ENCODE results near the gene PIK3R2. TPM values are rescaled to one million over a fixed set of nuclear protein-coding genes. Genes with fewer than 3 reads are reported as not detected.

PIK3R2 gene
- total and polyA plus RNA-seq, 2 experiments from 2014 or later, result 8.5 to 66.6 TPM

GRCh38 chr19:18137657-18138339, 15.2 kb upstream of the PIK3R2 start:
- Mint-ChIP-seq H3K36me3 (ENCODE audit: low read depth) (peaks cover 27% of the 10 kb centered on the region), H3K4me1 (no peaks in the 10 kb centered on the region), H3K4me3 (no peak overlapping the region), H3K27ac (no peak overlapping the region), H3K27me3 (ENCODE audit: insufficient read depth, low read depth, poor library complexity) (peaks cover 4% of the 10 kb centered on the region), H3K9me3 (no peaks in the 10 kb centered on the region; the same call in 2 of the 3 replicates)
- H3K9me2 ChIP-seq (ENCODE audit: insufficient read depth), result no peaks in the 10 kb centered on the region
- H3K27ac ChIP-seq (ENCODE audit: low read depth), result no peak overlapping the region
- H3F3A ChIP-seq (replicated peaks; ENCODE audit: low read depth), result no peaks in the 10 kb centered on the region
- H3K79me2 ChIP-seq (replicated peaks; ENCODE audit: insufficient read depth), result no peaks in the 10 kb centered on the region
- no peaks in the 10 kb centered on the region for H3K27me3 ChIP-seq (ENCODE audit: insufficient read depth)
- H3K36me3 ChIP-seq (ENCODE audit: insufficient read depth), result peaks cover 6% of the 10 kb centered on the region
- H2AFZ ChIP-seq, result no peak overlapping the region
- DNase-seq (ENCODE audit: low spot score), result no peak
- ATAC-seq, result no peak
- TF ChIP-seq ZNF462 (CRISPR knock-in tag; IDR thresholded peaks at IDR 0.05) (no peak), STAT1 (IDR thresholded peaks at IDR 0.05; ENCODE audit: unreplicated experiment) (no peak), REST (IDR thresholded peaks at IDR 0.05; ENCODE audit: unreplicated experiment) (no peak), CTCF (conservative IDR thresholded peaks at IDR 0.05; ENCODE audit: low read depth in 2 of 2) (no peak), CREB1 (CRISPR knock-in tag; IDR thresholded peaks at IDR 0.05; ENCODE audit: low read depth) (no peak), EZH2phosphoT487 (IDR thresholded peaks at IDR 0.05; ENCODE audit: unreplicated experiment) (no peak), POLR2AphosphoS5 (IDR thresholded peaks at IDR 0.05; ENCODE audit: low read depth) (no peak), NANOG (IDR thresholded peaks at IDR 0.05; ENCODE audit: borderline replicate concordance) (no peak), JUNB (IDR thresholded peaks at IDR 0.05; ENCODE audit: unreplicated experiment) (no peak), ZNF331 (CRISPR knock-in tag; IDR thresholded peaks at IDR 0.05; ENCODE audit: low read depth) (no peak), EZH2 (IDR thresholded peaks at IDR 0.05; ENCODE audit: low read depth, unreplicated experiment) (no peak), ZNF114 (CRISPR knock-in tag; IDR thresholded peaks at IDR 0.05) (no peak), ETS1 (IDR thresholded peaks at IDR 0.05) (no peak)
- H3K4me3 ChIP-seq, result no peak overlapping the region
- H3K4me1 ChIP-seq (ENCODE audit: insufficient read depth), result no peaks in the 10 kb centered on the region
- H3K4me2 ChIP-seq, result no peak overlapping the region
- H4K20me1 ChIP-seq (replicated peaks; ENCODE audit: insufficient read depth), result peaks cover 4% of the 10 kb centered on the region; the same call in 1 of the 2 replicates

Data from GM23338 (cell line).